ENCODE measurements around the gene ROCK2. TPM values are rescaled to one million over a fixed set of nuclear protein-coding genes. Genes with fewer than 3 reads are reported as not detected.
"Not testable (repeated sequence)": the region's sequence is repeated elsewhere in the genome, so short reads cannot be mapped to it uniquely, and the experiment has no call there.

The ROCK2 gene
- total RNA-seq, 1 donor from 2014 or later: 20.0 TPM

DNA sequence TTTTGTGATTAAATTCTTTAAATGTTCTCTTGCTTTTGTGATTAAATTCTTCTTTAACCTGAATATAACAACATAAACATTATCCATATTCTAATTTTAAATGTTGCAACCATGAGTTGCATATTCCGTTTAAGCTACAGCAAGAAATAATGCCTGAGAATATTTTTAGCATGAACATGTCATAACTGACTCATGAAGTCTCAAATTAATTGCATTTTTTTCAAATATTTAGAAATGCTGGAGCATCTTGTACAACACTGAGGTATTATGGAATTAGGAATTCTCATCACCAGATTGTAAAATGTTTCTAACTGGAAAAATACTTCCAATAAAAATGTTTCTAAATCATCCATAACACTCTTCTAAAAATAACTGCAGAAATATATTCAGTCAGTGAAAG, 14.7 kb downstream of the ROCK2 start:
- FAIRE-seq: no peak
- no peak overlapping the region for H3K4me3 ChIP-seq (ENCODE audit: low read depth, low read length)
- TF ChIP-seq, protein P1, sequence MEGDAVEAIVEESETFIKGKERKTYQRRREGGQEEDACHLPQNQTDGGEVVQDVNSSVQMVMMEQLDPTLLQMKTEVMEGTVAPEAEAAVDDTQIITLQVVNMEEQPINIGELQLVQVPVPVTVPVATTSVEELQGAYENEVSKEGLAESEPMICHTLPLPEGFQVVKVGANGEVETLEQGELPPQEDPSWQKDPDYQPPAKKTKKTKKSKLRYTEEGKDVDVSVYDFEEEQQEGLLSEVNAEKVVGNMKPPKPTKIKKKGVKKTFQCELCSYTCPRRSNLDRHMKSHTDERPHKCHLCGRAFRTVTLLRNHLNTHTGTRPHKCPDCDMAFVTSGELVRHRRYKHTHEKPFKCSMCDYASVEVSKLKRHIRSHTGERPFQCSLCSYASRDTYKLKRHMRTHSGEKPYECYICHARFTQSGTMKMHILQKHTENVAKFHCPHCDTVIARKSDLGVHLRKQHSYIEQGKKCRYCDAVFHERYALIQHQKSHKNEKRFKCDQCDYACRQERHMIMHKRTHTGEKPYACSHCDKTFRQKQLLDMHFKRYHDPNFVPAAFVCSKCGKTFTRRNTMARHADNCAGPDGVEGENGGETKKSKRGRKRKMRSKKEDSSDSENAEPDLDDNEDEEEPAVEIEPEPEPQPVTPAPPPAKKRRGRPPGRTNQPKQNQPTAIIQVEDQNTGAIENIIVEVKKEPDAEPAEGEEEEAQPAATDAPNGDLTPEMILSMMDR (IDR thresholded peaks at IDR 0.05; ENCODE audit: insufficient read depth, low read length, severe bottlenecking): no peak
- peak; percentile 52 for DNase-seq (ENCODE audit: low read depth)
- H3K27me3 ChIP-seq (ENCODE audit: control insufficient read depth, insufficient read depth, low read length): no peaks in the 10 kb centered on the region
- H3K36me3 ChIP-seq (ENCODE audit: control insufficient read depth, insufficient read depth, low read length): no peaks in the 10 kb centered on the region

DNA sequence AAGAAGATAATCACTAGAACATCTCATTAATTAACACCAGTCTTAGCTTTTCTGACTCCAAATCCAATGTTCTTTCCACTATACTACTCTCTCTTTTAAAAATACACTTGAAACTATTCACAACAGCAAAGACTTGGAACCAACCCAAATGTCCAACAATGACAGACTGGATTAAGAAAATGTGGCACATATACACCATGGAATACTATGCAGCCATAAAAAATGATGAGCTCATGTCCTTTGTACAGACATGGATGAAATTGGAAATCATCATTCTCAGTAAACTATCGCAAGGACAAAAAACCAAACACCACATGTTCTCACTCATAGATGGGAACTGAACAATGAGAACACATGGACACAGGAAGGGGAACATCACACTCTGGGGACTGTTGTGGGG, 15.9 kb downstream of the ROCK2 start:
- not testable (repeated sequence) for H3K36me3 ChIP-seq (ENCODE audit: control insufficient read depth, insufficient read depth, low read length); H3K4me3 ChIP-seq (ENCODE audit: low read depth, low read length); H3K27me3 ChIP-seq (ENCODE audit: control insufficient read depth, insufficient read depth, low read length); DNase-seq (ENCODE audit: low read depth); FAIRE-seq

DNA sequence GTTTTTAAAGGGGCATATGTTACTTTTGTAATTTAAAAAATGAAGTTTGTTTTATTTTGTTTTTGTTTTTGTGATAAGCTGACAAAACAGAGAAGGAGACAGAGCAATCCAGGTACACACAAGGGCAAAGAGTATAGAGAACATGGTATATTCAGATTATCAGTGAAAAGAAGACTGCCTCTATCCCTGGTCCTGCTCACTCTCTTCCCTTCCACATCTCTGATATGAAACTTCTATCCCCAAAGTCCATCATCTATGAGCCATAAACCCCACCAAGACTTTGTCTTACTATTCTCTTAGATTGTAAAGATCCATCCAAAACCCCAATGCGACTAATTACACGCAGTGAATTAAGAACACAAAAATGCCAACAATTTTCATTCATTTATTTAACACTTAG, 16.6 kb downstream of the ROCK2 start:
- Histone ChIP-seq H3K4me3 (ENCODE audit: low read depth, low read length) (no peak overlapping the region), H3K27me3 (ENCODE audit: control insufficient read depth, insufficient read depth, low read length) (no peaks in the 10 kb centered on the region), H3K36me3 (ENCODE audit: control insufficient read depth, insufficient read depth, low read length) (no peaks in the 10 kb centered on the region)
- FAIRE-seq (no peak), DNase-seq (ENCODE audit: low read depth) (no peak)
- TF ChIP-seq, protein P1 (IDR thresholded peaks at IDR 0.05; ENCODE audit: insufficient read depth, low read length, severe bottlenecking): no peak

DNA sequence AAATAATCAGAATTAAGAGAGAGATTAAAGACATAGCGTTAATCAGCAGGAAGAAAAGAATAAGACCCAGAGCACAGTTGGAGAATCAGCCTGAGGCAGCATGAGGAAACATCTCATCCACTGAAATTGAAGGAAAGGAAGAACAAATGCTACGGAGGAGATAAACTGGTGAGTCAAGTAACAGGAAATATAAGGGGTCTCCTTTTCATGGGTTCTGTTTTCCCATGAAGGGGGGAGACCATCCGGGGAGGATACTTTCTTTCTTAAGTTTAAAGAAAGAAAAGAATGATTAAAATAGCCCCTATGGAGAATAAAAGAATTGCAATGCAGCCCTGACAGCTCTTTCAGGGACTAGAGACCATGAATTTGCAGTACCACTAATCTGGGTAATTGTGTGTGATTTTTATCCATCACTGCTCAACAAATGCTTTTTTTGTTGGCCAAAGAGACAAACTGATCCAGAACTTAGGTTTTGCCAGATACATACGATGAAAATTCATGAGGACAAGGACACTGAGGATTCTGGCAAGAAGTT, 17.7 kb downstream of the ROCK2 start:
- FAIRE-seq: no peak
- TF ChIP-seq, protein P1 (IDR thresholded peaks at IDR 0.05; ENCODE audit: insufficient read depth, low read length, severe bottlenecking): no peak
- Histone ChIP-seq H3K36me3 (ENCODE audit: control insufficient read depth, insufficient read depth, low read length) (no peaks in the 10 kb centered on the region), H3K4me3 (ENCODE audit: low read depth, low read length) (no peak overlapping the region), H3K27me3 (ENCODE audit: control insufficient read depth, insufficient read depth, low read length) (no peaks in the 10 kb centered on the region)
- DNase-seq (ENCODE audit: low read depth): no peak

DNA sequence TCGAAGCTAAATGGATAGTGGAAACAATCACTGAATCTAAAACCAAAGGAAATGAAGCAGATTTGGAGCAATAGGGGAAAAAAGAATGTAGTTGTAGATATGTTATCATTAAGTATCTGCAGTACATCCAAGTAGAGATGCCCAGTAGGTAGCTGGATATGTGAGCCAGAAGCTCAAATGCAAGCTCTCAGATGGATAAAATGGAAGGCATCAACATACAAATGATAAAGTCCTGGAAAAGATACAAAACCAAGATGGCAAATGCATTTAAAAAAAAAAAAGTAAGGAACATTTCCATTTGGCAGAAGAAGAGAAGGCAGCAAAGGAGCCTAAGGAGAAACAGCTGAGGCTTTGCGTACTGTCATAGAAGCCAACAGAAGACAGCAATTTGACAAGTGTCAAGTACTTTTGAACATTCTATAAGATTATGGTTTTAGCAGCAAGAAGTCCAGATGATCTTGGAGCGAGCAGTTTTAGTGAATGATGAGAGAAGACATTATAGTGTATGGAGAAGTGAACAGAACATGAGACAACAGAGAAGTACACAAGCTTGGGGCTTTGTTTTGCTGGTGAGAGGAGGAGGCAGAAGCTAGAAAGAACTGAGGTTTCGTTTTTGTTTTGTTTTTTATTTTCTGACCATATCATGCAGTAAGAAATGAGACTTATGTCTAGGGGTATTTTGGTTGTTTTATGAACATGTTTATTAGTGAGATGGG, 18.3 kb downstream of the ROCK2 start:
- no peak overlapping the region for H3K4me3 ChIP-seq (ENCODE audit: low read depth, low read length)
- no peaks in the 10 kb centered on the region for H3K36me3 ChIP-seq (ENCODE audit: control insufficient read depth, insufficient read depth, low read length)
- FAIRE-seq: no peak
- TF ChIP-seq, protein P1 (IDR thresholded peaks at IDR 0.05; ENCODE audit: insufficient read depth, low read length, severe bottlenecking): no peak
- no peak for DNase-seq (ENCODE audit: low read depth)
- H3K27me3 ChIP-seq (ENCODE audit: control insufficient read depth, insufficient read depth, low read length): no peaks in the 10 kb centered on the region

DNA sequence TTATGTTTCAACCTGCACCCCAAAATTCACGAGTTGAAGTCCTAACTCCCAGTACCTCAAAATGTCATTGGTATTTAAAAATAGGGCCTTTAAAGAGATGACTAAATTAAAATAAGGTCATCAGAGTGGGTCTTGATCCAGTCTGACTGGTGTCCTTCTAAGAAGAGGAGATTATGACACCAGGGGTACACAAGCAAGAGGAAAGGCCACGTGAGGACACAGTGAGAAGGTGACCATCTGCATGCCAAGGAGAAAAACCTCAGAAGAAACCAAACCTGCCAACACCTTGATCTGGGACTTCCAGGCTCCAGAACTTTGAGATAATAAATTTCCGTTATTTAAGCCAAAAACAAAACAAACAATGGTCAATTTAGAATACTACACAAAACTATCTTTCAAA, 22.6 kb downstream of the ROCK2 start:
- DNase-seq (ENCODE audit: low read depth) (no peak), FAIRE-seq (no peak)
- H3K4me3 ChIP-seq (ENCODE audit: low read depth, low read length): no peak overlapping the region
- TF ChIP-seq, protein P1 (IDR thresholded peaks at IDR 0.05; ENCODE audit: insufficient read depth, low read length, severe bottlenecking): no peak
- no peaks in the 10 kb centered on the region for H3K36me3 ChIP-seq (ENCODE audit: control insufficient read depth, insufficient read depth, low read length)
- no peaks in the 10 kb centered on the region for H3K27me3 ChIP-seq (ENCODE audit: control insufficient read depth, insufficient read depth, low read length)

Data from bronchial epithelial cell (primary cell).